ENCODE measurements around the gene SPINDOC.

DNA sequence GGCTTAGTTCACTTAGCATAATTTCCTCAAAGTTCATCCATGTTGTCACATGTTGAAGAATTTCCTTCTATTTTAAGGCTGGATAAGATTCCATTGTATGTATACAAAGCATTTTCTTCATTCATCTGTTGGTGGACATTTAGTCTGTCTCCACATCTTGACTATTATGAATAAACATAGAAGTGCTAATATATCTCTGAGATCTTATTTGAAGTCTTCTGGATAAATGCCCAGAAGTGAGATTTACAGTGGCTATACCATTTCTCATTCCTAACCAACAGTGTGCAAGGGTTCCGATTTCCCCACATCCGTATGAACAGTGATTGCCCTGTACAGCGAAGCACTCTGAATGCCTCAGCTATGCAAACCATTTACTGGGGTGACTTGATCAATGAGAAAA lies 38.1 kb upstream of the SPINDOC start:
- TF ChIP-seq, protein P1, sequence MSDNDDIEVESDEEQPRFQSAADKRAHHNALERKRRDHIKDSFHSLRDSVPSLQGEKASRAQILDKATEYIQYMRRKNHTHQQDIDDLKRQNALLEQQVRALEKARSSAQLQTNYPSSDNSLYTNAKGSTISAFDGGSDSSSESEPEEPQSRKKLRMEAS (IDR thresholded peaks at IDR 0.05; ENCODE audit: low read depth, low read length) = no peak
- TF ChIP-seq, protein P2, sequence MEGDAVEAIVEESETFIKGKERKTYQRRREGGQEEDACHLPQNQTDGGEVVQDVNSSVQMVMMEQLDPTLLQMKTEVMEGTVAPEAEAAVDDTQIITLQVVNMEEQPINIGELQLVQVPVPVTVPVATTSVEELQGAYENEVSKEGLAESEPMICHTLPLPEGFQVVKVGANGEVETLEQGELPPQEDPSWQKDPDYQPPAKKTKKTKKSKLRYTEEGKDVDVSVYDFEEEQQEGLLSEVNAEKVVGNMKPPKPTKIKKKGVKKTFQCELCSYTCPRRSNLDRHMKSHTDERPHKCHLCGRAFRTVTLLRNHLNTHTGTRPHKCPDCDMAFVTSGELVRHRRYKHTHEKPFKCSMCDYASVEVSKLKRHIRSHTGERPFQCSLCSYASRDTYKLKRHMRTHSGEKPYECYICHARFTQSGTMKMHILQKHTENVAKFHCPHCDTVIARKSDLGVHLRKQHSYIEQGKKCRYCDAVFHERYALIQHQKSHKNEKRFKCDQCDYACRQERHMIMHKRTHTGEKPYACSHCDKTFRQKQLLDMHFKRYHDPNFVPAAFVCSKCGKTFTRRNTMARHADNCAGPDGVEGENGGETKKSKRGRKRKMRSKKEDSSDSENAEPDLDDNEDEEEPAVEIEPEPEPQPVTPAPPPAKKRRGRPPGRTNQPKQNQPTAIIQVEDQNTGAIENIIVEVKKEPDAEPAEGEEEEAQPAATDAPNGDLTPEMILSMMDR (IDR thresholded peaks at IDR 0.05; ENCODE audit: low read depth, low read length) = no peak

Data from NB4 (cell line).